NCI-H82 treated with DMSO at 0.1 percent for 48 hours (cell line): ENCODE results near the gene COMT.
A peak's percentile ranks its signal among the peaks of the same experiment; 100 is the strongest.
"Not testable (repeated sequence)": the region's sequence is repeated elsewhere in the genome, so short reads cannot be mapped to it uniquely, and the experiment has no call there.

Source experiments
- DNase-seq: peaks from one replicate; lab custom pipeline; 2025; ENCODE audit not compliant: unreplicated experiment; lab: John Stamatoyannopoulos, UW

The COMT gene

GRCh38 chr22:19928207-19928606, 13.4 kb upstream of the COMT start:
- DNase-seq, result no peak

GRCh38 chr22:19929586-19930550, 11.7 kb upstream of the COMT start:
- DNase-seq, result no peak

GRCh38 chr22:19930551-19931486, 10.8 kb upstream of the COMT start:
- no peak for DNase-seq

GRCh38 chr22:19931514-19931913, 10.1 kb upstream of the COMT start:
- no peak for DNase-seq

GRCh38 chr22:19932367-19933206, 9.0 kb upstream of the COMT start:
- no peak for DNase-seq

GRCh38 chr22:19933341-19934241, 8.0 kb upstream of the COMT start:
- no peak for DNase-seq

- not testable (repeated sequence) for DNase-seq
These were observed 6.4 kb upstream of the COMT start for GRCh38 chr22:19935123-19935718.

GRCh38 chr22:19936513-19936912, 5.1 kb upstream of the COMT start:
- no peak for DNase-seq

- no peak for DNase-seq
These were observed 3.7 kb upstream of the COMT start for GRCh38 chr22:19937616-19938473.

GRCh38 chr22:19940536-19941364, 822 bp upstream of the COMT start:
- DNase-seq, result no peak

- DNase-seq, result no peak
These were observed 847 bp downstream of the COMT start for GRCh38 chr22:19942157-19943081.

- peak; percentile 30 for DNase-seq
These were observed 1.8 kb downstream of the COMT start for GRCh38 chr22:19943082-19944026.

GRCh38 chr22:19948057-19948760, 6.6 kb downstream of the COMT start:
- DNase-seq, result no peak

GRCh38 chr22:19951346-19951745, 9.8 kb downstream of the COMT start:
- no peak for DNase-seq
